ENCODE measurements around the gene PHC3.

DNA sequence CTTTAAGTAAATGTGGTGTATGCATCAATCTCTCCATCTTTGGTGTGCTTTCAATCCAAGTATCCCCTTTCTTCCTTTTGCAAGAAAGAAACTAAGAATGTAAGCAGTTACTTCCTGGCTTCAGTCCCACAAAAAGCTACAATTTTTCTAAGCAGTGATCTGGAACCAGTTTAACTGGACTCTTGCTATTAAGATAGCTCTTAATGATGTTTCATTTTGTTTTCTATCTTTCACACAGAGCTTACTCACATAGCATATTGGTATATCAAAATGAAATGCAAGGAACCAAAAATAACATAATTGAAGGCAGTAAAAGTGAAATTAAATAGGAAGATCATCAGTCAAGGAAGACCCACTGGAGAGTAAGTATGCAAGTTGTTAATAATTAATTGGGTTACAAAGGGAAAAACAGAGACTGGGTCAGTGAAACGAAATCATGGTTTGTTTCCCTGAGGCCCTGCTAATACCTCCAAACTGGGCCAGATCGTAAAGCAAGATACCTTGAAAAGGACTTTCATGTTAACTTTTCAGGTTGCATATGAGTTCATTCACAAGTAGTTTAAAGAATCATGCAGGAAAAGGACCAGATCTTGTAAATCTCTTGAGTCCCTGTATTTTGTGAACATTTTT is 101.9 kb downstream of the PHC3 start:
- TF ChIP-seq HDAC2 (IDR thresholded peaks at IDR 0.05) = no peak
- no peak for TF ChIP-seq CTCF (IDR thresholded peaks at IDR 0.05)
- TF ChIP-seq NR3C1 (IDR thresholded peaks at IDR 0.05) = no peak
- no peak for TF ChIP-seq POLR2A (IDR thresholded peaks at IDR 0.05; ENCODE audit: low read length)
- no peak for TF ChIP-seq CHD2 (IDR thresholded peaks at IDR 0.05; ENCODE audit: low read length, partially characterized antibody)
- TF ChIP-seq USF2 (IDR thresholded peaks at IDR 0.05) = no peak
- no peak for TF ChIP-seq RFX5 (IDR thresholded peaks at IDR 0.05)
- no peak for TF ChIP-seq MAFK (IDR thresholded peaks at IDR 0.05; ENCODE audit: partially characterized antibody)
- TF ChIP-seq EP300 (IDR thresholded peaks at IDR 0.05) = no peak
- TF ChIP-seq KDM1A (IDR thresholded peaks at IDR 0.05; ENCODE audit: low read depth) = no peak
- no peak for TF ChIP-seq RCOR1 (IDR thresholded peaks at IDR 0.05; ENCODE audit: low read depth, low read length)
- no peak for TF ChIP-seq CEBPB (IDR thresholded peaks at IDR 0.05)
- TF ChIP-seq, protein P1, sequence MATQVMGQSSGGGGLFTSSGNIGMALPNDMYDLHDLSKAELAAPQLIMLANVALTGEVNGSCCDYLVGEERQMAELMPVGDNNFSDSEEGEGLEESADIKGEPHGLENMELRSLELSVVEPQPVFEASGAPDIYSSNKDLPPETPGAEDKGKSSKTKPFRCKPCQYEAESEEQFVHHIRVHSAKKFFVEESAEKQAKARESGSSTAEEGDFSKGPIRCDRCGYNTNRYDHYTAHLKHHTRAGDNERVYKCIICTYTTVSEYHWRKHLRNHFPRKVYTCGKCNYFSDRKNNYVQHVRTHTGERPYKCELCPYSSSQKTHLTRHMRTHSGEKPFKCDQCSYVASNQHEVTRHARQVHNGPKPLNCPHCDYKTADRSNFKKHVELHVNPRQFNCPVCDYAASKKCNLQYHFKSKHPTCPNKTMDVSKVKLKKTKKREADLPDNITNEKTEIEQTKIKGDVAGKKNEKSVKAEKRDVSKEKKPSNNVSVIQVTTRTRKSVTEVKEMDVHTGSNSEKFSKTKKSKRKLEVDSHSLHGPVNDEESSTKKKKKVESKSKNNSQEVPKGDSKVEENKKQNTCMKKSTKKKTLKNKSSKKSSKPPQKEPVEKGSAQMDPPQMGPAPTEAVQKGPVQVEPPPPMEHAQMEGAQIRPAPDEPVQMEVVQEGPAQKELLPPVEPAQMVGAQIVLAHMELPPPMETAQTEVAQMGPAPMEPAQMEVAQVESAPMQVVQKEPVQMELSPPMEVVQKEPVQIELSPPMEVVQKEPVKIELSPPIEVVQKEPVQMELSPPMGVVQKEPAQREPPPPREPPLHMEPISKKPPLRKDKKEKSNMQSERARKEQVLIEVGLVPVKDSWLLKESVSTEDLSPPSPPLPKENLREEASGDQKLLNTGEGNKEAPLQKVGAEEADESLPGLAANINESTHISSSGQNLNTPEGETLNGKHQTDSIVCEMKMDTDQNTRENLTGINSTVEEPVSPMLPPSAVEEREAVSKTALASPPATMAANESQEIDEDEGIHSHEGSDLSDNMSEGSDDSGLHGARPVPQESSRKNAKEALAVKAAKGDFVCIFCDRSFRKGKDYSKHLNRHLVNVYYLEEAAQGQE (IDR thresholded peaks at IDR 0.05) = no peak

Data from A549 (cell line).